GM12874 (cell line): Measurements from ENCODE around the gene OR1I1.

Experiments
- CTCF ChIP-seq: IDR thresholded peaks from 2 replicates; pipeline ENCODE4 v1.5.1; 2011; ENCODE audit warnings: low read depth, mild to moderate bottlenecking, control low read depth, low read length, moderate library complexity; ENCODE audit not compliant: insufficient read depth

Gene OR1I1

DNA sequence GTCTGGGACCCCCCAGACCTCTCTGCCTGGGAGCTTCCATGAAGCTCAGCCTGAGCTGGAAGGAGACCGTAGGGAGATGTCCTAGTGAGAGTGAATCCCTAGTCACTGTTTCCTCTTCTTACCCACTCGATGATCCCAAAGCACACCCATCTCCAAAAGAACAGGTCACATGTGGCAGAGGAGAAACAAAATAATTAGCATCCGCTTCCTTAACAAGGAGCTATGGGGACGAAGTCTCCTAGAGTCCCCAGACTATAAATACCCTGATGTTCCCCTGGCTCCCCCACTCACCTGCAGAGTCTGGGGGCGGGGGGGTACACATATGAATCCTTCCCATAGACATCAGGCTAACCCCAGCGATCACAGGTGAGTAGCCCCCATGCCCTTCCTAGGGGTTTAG lies at the start of gene OR1I1:
Gene OR1I1, plus strand, starts transcription at position 301 of the 400 bp plus-strand sequence. CDS start 4,855 bp downstream, outside the sequence.
- no peak for TF ChIP-seq CTCF

- TF ChIP-seq CTCF, result no peak
These were observed 46.2 kb upstream of the OR1I1 start for GRCh38 chr19:15035795-15036311.

DNA sequence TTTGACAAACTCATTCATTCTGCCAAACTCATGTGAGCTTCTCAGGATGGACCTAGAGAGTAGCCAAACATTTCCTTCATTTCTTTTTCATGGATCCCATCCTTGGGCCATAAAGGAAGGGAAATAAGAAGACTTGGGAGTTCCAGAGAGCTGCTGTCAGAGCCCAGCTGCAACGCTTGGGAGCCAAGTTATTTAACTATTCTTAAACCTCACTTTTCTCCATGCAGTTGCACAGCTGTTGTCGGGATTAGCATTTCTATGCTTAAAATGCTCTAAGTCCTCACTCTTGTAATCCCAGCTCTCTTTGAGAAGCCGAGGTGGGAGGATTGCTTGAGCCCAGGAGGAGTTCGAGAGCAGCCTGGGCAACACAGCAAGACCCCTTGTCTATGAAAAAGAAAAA lies 44.4 kb upstream of the OR1I1 start:
- TF ChIP-seq CTCF, result no peak

GRCh38 chr19:15038294-15038693 lies 43.7 kb upstream of the OR1I1 start:
- no peak for TF ChIP-seq CTCF

DNA sequence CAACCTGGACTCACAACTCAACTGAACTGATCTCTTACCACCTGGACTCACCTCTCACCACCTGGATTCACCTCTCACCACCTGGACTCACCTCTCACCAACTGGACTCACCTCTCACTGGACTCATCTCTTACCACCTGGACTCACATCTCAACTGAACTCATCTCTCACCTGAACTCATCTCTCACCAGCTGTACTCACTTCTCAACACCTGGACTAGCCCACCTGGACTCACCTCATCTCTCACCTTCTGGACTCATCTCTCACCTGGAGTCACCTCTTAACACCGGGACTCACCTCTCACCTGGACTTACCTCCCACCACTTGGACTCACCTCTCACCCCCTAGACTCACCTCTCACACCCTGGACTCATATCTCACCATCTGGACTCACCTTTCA lies 40.0 kb upstream of the OR1I1 start:
- TF ChIP-seq CTCF, result no peak

DNA sequence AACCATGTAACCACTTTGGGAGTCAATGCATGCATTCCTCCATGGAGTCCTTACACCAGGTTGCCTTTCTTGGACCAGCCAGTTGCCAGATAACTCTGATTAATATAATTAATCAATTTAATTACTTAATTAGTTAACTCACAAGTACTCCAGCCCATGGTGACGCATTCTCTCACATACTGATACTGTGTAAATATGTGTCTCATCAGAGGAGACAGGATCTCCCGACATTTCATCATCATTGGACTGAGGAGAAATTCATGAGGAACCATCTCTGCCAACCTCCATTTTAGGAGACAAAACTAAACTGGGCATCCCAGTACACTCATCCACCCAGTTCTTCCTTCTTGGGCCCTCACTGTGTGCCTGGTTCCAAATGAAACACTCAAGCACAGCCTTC lies 39.2 kb upstream of the OR1I1 start:
- no peak for TF ChIP-seq CTCF

GRCh38 chr19:15045506-15045905 lies 36.5 kb upstream of the OR1I1 start:
- TF ChIP-seq CTCF, result no peak
